Mucosa of descending colon (tissue), 3 donors: ENCODE results near the gene ARHGAP21. TPM values are rescaled to one million over a fixed set of nuclear protein-coding genes. Genes with fewer than 3 reads are reported as not detected.

Experiments used
- ATAC-seq: fragments of 200-7000 bp; cut with Tn5 transposase; one replicate; pipeline ENCODE4 v1.9.1; 2020; ENCODE audit warnings: mild to moderate bottlenecking, moderate library complexity
- DNase-seq, 3 donors: peaks; one replicate each; pipeline ENCODE4 v3.0.0-alpha.2; 2020
- H3K36me3 ChIP-seq: fragments of 200-600 bp; one replicate; pipeline ENCODE4 v1.8.0; 2021; ENCODE audit warnings: low read depth, mild to moderate bottlenecking
- H3K4me1 ChIP-seq: fragments of 200-600 bp; one replicate; pipeline ENCODE4 v1.8.0; 2021; ENCODE audit warnings: low read depth, mild to moderate bottlenecking
- H3K4me3 ChIP-seq: fragments of 200-600 bp; one replicate; pipeline ENCODE4 v1.8.0; 2021; ENCODE audit warnings: mild to moderate bottlenecking
- H3K9me3 ChIP-seq: fragments of 200-600 bp; one replicate; pipeline ENCODE4 v1.8.0; 2021; ENCODE audit warnings: mild to moderate bottlenecking
- intact Hi-C, 2 donors: fragments of 100-400 bp; cut with DNase I in 1 of 2; cut with micrococcal nuclease in 1 of 2; formaldehyde crosslinking; loops; one replicate each; pipeline versions ENCODE4 v1.11.0 to v1.11.1; 2022; cut with DNase I, micrococcal nuclease
- total RNA-seq, 3 donors: library from RNA; stranded (reverse); fragmentation: NEBNext Ultra II Directional in 2 of 3; extraction: Animal tissue kit (Norgen Biotek cat#: 25700) in 2 of 3; gene quantifications; one replicate each; pipeline versions ENCODE4 v1.2.1 to v1.2.4, GENCODE V29; 2021 to 2023
- TF ChIP-seq, protein P1 (sequence below): fragments of 200-600 bp; IDR thresholded peaks from one replicate; pipeline ENCODE4 v1.8.0; 2022; ENCODE audit warnings: antibody characterized with exemption, mild to moderate bottlenecking
- donor health status: DM: no; HTN: no; CAD: no; lungs with moderate emphysema.
- donor health status: DM: no; HTN: no; CAD: no.
- donor health status: DM: no; HTN: yes; CAD: no.

Gene ARHGAP21
- total RNA-seq, 3 donors from 2014 or later, result 91.3 to 127 (median 109) TPM

DNA sequence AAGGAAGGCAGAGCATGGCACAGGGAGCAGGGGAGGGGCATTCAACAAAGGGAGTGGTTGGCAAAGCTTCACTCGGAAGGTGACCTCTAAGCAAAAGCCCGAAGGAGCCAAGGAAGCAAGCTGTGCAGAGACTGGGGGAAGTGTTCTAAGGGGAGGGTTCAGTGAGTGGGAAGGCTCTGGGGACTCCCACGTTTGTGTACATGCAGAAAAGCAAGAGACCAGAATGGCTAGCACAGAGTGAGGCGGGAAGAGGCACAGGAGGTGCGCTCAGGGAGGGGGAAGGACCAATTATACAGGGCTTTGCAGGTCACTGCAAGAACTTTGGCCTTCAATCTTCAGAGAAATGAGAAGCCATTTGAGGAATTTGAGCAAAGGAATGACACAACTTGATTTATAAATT is 7.4 kb downstream of the ARHGAP21 start:
- ATAC-seq (peak; percentile 93), DNase-seq (peak in 2 of 3 donors; percentile 59 to 78)
- Histone ChIP-seq H3K36me3 (no peaks in the 10 kb centered on the region), H3K4me3 (no peak overlapping the region), H3K9me3 (no peaks in the 10 kb centered on the region), H3K4me1 (peaks cover 40% of the 10 kb centered on the region)
- intact Hi-C loops, result no loop called here
- TF ChIP-seq, protein P1, sequence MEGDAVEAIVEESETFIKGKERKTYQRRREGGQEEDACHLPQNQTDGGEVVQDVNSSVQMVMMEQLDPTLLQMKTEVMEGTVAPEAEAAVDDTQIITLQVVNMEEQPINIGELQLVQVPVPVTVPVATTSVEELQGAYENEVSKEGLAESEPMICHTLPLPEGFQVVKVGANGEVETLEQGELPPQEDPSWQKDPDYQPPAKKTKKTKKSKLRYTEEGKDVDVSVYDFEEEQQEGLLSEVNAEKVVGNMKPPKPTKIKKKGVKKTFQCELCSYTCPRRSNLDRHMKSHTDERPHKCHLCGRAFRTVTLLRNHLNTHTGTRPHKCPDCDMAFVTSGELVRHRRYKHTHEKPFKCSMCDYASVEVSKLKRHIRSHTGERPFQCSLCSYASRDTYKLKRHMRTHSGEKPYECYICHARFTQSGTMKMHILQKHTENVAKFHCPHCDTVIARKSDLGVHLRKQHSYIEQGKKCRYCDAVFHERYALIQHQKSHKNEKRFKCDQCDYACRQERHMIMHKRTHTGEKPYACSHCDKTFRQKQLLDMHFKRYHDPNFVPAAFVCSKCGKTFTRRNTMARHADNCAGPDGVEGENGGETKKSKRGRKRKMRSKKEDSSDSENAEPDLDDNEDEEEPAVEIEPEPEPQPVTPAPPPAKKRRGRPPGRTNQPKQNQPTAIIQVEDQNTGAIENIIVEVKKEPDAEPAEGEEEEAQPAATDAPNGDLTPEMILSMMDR, result no peak

- TF ChIP-seq, protein P1, result no peak
- no peaks in the 10 kb centered on the region for H3K9me3 ChIP-seq
- H3K4me3 ChIP-seq, result no peak overlapping the region
- no peaks in the 10 kb centered on the region for H3K36me3 ChIP-seq
- peaks cover 36% of the 10 kb centered on the region for H3K4me1 ChIP-seq
- no peak for DNase-seq
- peak; percentile 39 for ATAC-seq
- intact Hi-C loops, result no loop called here
These were observed 8.4 kb downstream of the ARHGAP21 start for GRCh38 chr10:24715246-24715769.

- no peak for ATAC-seq
- no peaks in the 10 kb centered on the region for H3K36me3 ChIP-seq
- TF ChIP-seq, protein P1, result no peak
- H3K9me3 ChIP-seq, result no peaks in the 10 kb centered on the region
- no peak for DNase-seq
- intact Hi-C loops, result no loop called here
- no peak overlapping the region for H3K4me3 ChIP-seq
- H3K4me1 ChIP-seq, result peaks cover 25% of the 10 kb centered on the region
These were observed 10.6 kb downstream of the ARHGAP21 start for GRCh38 chr10:24713086-24713485.

GRCh38 chr10:24711465-24711864 is 12.2 kb downstream of the ARHGAP21 start:
- DNase-seq (no peak), ATAC-seq (no peak)
- intact Hi-C loops, result no loop called here
- H3K4me3 ChIP-seq, result no peak overlapping the region
- no peaks in the 10 kb centered on the region for H3K9me3 ChIP-seq
- no peaks in the 10 kb centered on the region for H3K36me3 ChIP-seq
- peaks cover 29% of the 10 kb centered on the region for H3K4me1 ChIP-seq
- TF ChIP-seq, protein P1, result no peak

DNA sequence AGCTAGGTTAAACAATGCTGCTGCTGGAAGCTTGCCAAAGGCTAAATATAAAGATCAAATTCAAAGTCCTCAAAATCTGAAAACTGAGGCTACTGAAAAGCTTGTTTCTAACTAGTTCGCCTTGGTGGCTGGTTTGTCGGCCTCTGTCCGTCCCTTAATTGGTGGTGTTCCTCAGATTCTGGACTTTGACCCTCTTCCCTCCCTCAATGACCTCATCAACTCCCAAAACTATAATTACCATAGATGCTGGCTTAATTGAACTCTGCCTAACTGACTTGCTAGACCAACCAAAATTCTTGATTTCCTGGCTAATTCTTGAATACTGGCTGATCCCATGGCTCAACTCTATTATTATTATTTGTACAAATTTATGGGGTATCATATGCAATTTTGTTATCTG is 15.6 kb downstream of the ARHGAP21 start:
- Histone ChIP-seq H3K4me3 (no peak overlapping the region), H3K9me3 (no peaks in the 10 kb centered on the region), H3K36me3 (no peaks in the 10 kb centered on the region), H3K4me1 (peaks cover 26% of the 10 kb centered on the region)
- TF ChIP-seq, protein P1, result no peak
- peak; percentile 76 for ATAC-seq
- no peak for DNase-seq
- intact Hi-C loops, result no loop called here

- intact Hi-C loops, result no loop called here
- H3K4me3 ChIP-seq, result no peak overlapping the region
- peaks cover 24% of the 10 kb centered on the region for H3K4me1 ChIP-seq
- ATAC-seq (no peak), DNase-seq (no peak)
- H3K36me3 ChIP-seq, result no peaks in the 10 kb centered on the region
- H3K9me3 ChIP-seq, result no peaks in the 10 kb centered on the region
- TF ChIP-seq, protein P1, result no peak
These were observed 16.2 kb downstream of the ARHGAP21 start for GRCh38 chr10:24707445-24707844.
